HG03135 (cell line): ENCODE measurements around the gene CADM1.

ENCODE experiments used
- ATAC-seq: cut with Tn5 transposase; IDR thresholded peaks from one replicate; pipeline ENCODE4 v1.9.1; 2021; ENCODE audit warnings: mild to moderate bottlenecking, moderate library complexity; ENCODE audit not compliant: unreplicated experiment

The CADM1 gene

DNA sequence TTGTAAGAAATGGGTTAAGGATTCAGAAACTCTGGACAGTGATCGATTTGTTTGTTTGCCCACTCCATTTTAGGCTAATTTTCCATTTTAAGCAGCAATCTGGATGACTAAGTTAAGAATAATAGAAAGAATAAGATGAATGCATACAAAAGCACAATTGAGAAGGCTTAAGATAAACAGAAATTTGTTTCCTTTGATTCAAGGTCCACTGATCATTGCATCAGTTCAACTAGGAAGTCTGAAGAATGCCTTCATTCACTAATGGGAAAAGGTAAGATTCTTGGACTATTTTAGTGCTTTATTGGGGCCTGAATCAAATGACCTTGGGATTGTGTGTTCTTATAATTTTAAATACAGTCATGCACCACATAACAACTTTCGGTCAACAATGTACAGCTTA, 140.8 kb downstream of the CADM1 start:
- ATAC-seq = no peak

DNA sequence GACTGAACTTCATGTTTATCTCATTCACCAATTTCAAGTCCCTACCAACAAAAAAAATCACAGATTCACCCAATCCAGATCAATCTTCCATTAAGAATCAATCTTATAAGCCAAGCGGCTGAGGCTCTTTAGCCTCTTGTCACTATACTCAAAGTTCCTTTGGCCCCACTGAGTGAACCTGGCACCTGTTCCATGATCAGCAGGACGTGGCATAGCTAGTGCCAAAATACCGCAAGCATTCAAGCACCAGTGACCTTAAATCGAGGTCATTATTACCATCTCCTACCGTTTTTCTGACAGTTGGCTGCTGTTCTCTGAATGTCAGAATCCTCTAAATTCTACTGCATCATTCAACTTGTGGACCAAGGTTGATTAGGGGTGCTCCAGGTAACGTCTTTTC, 141.2 kb downstream of the CADM1 start:
- no peak for ATAC-seq

DNA sequence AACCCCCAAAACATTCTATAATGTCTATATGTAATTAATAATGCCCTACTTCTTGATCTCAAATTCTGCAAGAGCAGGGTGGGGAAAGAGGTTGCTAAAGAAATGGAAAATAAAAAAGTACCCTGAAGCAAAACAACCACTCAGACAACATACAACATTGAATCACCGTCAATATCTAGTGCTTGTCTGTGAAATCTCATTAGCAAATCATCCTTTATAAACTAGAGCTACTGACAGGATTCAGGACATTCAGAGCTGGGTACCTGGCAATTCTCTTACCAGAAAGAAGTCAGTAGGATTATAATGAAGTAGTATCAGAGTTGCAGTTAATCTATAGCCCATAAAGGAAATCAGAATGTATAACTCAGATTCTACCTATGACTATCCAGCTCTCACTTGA, 143.2 kb downstream of the CADM1 start:
- ATAC-seq = no peak

GRCh38 chr11:115360186-115360824, 143.9 kb downstream of the CADM1 start:
- ATAC-seq = no peak

GRCh38 chr11:115357066-115357465, 147.1 kb downstream of the CADM1 start:
- ATAC-seq = no peak

- no peak for ATAC-seq
Measured at GRCh38 chr11:115352805-115353485, 151.3 kb downstream of the CADM1 start.

GRCh38 chr11:115349335-115350017, 154.7 kb downstream of the CADM1 start:
- ATAC-seq = no peak

GRCh38 chr11:115348416-115348815, 155.8 kb downstream of the CADM1 start:
- ATAC-seq = no peak

DNA sequence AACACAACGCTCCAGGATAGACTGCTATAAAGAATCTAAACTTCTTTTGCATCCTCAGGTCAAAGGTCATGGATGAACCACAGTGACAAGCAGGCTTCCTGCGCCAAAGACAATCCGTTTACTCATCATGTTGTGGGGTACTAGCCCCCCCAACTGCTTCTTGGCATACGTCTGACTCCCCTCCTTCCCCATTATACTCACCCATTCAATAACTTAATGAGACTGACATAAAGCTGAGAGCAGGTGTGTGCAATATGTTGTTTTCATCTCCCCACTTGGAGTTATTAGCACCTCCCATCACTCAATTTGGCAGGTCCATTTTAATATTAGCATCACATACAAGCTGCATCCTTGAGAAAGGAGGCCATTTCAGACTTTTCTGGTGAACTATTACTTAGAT, 157.1 kb downstream of the CADM1 start:
- ATAC-seq = no peak

DNA sequence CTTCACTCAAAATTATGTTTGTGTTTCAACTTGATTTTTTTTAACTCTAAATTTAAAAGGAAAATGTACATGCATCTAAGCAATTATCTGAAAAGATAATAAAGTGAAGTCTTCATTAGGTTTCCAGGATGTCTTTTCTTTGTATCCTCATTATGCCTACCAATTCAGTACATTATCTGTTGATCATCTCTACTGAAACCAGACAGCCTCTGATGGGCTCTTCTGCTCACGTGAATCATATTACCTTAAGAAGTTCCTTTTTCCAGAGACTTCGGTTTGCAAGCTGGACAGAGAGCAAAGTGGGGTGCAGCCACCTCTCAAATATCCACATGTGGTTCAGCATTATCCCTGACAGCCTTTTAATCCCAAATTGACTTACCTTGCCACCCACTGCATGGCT, 158.4 kb downstream of the CADM1 start:
- no peak for ATAC-seq

- ATAC-seq = no peak
Measured at GRCh38 chr11:115345361-115345760, 158.9 kb downstream of the CADM1 start.

GRCh38 chr11:115344846-115345245, 159.4 kb downstream of the CADM1 start:
- ATAC-seq = no peak

GRCh38 chr11:115342142-115342541, 162.1 kb downstream of the CADM1 start:
- ATAC-seq = no peak

DNA sequence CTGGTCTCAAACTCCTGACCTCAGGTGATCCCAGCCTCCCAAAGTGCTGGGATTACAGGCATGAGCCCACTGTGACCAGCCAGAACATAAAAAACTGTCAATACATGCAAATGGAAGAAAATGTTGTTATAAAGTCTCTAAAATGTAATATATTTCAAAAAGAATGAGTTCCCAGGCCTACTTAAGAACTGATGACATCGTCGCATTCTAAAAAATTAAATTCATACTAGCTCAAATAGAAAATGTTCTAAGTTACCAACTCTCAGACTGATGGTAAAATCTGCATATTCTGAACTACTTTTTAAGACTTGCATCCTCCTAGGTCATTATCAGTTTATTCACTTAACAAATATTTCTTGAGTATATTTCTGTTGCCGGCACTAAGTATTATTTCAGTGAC, 163.3 kb downstream of the CADM1 start:
- ATAC-seq = no peak

DNA sequence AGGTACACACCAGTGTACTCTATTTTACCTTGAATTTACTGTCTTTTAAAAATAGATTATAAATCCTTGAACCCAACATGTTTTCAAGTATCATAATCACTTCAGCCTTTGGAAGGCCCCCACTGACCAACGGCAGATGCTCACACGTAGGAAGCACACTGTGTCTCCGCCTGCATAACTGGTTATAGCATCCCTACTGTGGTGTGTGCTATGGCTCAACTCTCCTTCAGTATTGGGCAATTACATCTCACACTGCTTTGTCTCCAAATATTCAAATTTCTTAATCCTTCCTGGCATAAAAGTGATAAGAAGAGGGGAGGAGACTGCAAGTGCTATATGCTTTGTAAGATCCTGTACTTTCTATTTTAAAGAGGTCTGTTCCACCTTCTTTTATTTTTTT, 165.7 kb downstream of the CADM1 start:
- ATAC-seq = no peak

GRCh38 chr11:115334932-115335788, 169.1 kb downstream of the CADM1 start:
- ATAC-seq = no peak

DNA sequence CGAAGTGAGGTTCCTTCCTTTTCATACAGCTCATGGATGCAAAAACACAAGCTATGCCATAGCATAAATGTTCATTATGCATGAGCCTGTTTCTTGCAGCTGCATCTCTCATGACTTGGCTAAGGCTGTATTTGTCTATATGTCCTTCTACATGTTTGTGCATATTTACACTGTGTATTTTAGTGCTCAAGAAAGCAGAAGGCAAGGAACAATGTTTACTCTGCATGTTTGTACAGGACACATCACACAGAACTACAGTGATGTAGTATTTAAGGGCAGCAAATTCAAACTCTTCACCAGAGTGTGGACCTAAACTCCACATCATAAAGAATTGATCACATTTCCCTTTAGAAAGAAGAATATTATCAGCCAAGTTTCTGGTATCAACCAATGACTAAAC, 170.3 kb downstream of the CADM1 start:
- no peak for ATAC-seq

DNA sequence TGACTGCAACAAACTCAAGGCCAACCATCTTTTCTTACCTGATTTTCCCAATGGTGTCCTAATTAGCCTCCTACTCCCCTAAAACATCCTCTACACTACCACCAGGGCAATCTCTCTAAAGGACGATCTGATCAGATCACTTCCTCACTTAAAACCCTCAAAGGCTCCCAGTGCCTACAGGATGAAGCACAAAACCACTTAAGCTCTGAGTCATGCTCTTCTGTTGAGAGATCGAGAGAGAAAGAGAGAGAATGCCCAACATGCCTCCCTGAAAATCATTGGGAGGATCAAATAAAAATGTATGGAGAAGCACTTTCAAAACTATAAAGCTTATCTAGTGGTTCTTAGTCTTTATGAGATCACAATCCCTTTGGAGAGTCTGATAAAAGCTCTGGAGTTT, 171.1 kb downstream of the CADM1 start:
- ATAC-seq = no peak

GRCh38 chr11:115330684-115331482, 173.3 kb downstream of the CADM1 start:
- ATAC-seq = no peak

DNA sequence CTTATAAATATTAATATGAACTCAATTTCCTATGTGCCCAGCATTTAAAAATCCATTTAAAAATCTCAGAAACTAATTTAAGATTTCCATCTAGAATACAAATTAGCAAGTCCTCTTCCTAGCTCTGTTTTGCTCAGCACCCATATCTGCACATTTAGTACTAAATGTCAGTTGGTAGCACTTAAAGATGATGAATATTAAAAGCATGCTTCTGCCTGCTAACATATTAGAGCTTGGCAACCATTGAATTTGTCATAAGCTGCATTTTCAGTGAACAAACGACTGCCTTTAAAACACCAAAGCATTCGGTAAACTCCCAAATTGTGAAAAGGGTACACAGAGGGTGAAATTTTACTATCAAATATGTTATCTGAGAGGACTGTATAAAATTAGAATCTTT, 177.7 kb downstream of the CADM1 start:
- no peak for ATAC-seq

DNA sequence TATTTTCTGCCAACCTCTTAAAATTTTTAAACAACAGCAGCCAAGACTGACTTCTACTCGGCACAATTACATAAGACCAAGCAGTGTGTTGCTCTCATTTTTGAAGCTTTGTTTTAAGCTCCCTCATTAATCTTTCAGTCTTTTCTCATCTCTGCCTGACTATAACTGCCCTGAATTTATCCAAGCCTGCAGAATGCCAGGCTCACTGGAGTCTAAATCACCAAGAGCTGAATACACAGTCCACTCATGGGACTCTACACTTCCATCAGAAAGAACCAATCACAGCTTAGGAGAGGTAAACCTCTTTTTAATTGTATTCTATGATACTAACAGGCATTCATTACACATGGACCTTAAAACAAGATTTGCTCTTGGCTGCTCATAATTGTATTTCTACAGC, 178.7 kb downstream of the CADM1 start:
- ATAC-seq = no peak
